Ovary (tissue), 9 donors: ENCODE data around the gene BICDL2. TPM values are rescaled to one million over a fixed set of nuclear protein-coding genes. Genes with fewer than 3 reads are reported as not detected.

Source experiments
- DNase-seq, 5 donors: peaks; one replicate each; pipeline ENCODE4 v3.0.0-alpha.2; 2019 to 2020
- H3K27ac ChIP-seq, 2 donors: fragments of 200-600 bp; one replicate each; pipeline versions ENCODE4 v1.5.1 to v1.8.0; 2019 to 2022
- H3K27me3 ChIP-seq: fragments of 200-600 bp; one replicate; pipeline ENCODE4 v1.8.0; 2022
- H3K36me3 ChIP-seq: fragments of 200-600 bp; sonication (generic); one replicate; pipeline ENCODE4 v1.5.1; 2019
- H3K4me1 ChIP-seq: one replicate; pipeline ENCODE4 v1.8.1; 2013; ENCODE audit warnings: mild to moderate bottlenecking, moderate library complexity; ENCODE audit not compliant: insufficient read depth
- H3K4me3 ChIP-seq: fragments of 200-600 bp; sonication (generic); one replicate; pipeline ENCODE4 v1.5.1; 2017
- H3K9me3 ChIP-seq, 2 donors: fragments of 200-600 bp in 1 of 2; sonication (generic) in 1 of 2; one replicate each; pipeline versions ENCODE4 v1.5.1 to v1.8.1; 2013 to 2019; ENCODE audit warnings: mild to moderate bottlenecking in 1 of 2, moderate library complexity in 1 of 2
- EP300 ChIP-seq: sonication (generic); formaldehyde crosslinking; IDR thresholded peaks from one replicate; pipeline ENCODE4 v1.6.1; 2017; ENCODE audit warnings: antibody characterized with exemption
- POLR2A ChIP-seq: fragments of 450-650 bp; IDR thresholded peaks from one replicate; pipeline ENCODE4 v1.6.1; 2017; ENCODE audit warnings: antibody characterized with exemption, mild to moderate bottlenecking, moderate library complexity
- WGBS, 3 donors: extraction: QIAGEN DNeasy Blood & Tissue Kit in 1 of 3; methylation state at CpG; one replicate each; pipeline versions ENCODE4 v1.1.5 to v1.1.7; 2013 to 2017; 5-methylcytosine and 5-hydroxymethylcytosine counted together
- intact Hi-C, 4 donors: fragments of 100-400 bp; cut with DNase I; formaldehyde crosslinking; loops; one replicate each; pipeline versions ENCODE4 v1.11.0 to v1.15.1; 2022 to 2023
- polyA plus RNA-seq, 2 donors: library from polyadenylated mRNA; stranded (reverse); fragments of 200-250 nt in 1 of 2; fragments of 350-450 nt in 1 of 2; fragmentation: Illumina TruSeq in 1 of 2; extraction: RNeasy Lipid Tissue Mini Kit (QIAGEN cat#74804) in 1 of 2; gene quantifications; one replicate each; pipeline ENCODE4 v1.2.3, GENCODE V29; 2013 to 2014
- total RNA-seq, 7 donors: library from RNA; depleted of rRNA in 2 of 7; stranded (reverse); fragments of >200 nt in 2 of 7; fragmentation: NEBNext Ultra II Directional in 3 of 7; extraction: Animal tissue kit (Norgen Biotek cat#: 25700) in 3 of 7; gene quantifications; one replicate each; pipeline versions ENCODE4 v1.1.0 to v1.2.4, GENCODE V29; 2016 to 2023
- TF ChIP-seq, protein P1 (sequence below), 3 donors: fragments of 450-650 bp in 2 of 3; fragments of 200-600 bp in 1 of 3; IDR thresholded peaks; one replicate each; pipeline versions ENCODE4 v1.5.1 to v1.8.0; 2016 to 2022; ENCODE audit warnings: antibody characterized with exemption in 3 of 3, mild to moderate bottlenecking in 1 of 3
- donor health status: DM: no; HTN: no; CAD: no; lungs with moderate emphysema.
- donor health status: DM: no; HTN: no; CAD: no.
- donor health status: Bipolar disorder and iron deficiency.
- donor health status: DM: yes; HTN: yes; CAD: no.
- donor health status: DM: no; HTN: no; CAD: no.
- donor health status: DM: yes; HTN: yes; CAD: no.

The BICDL2 gene
- total and polyA plus RNA-seq, 9 donors, result 0.02 to 21.9 (median 1.3) TPM; not detected in 3

GRCh38 chr16:3063625-3064386 lies 27.1 kb upstream of the BICDL2 start:
- no peak for DNase-seq
- 94 to 96% (median 95%) methylated on average over 8 of the region's 8 CpGs for WGBS, 3 donors
- Histone ChIP-seq H3K27ac (no peak overlapping the region), H3K9me3 (no peaks in the 10 kb centered on the region), H3K4me3 (no peak overlapping the region), H3K36me3 (no peaks in the 10 kb centered on the region), H3K4me1 (peaks cover 15% of the 10 kb centered on the region), H3K27me3 (no peaks in the 10 kb centered on the region)
- intact Hi-C loops, result no loop called here
- TF ChIP-seq EP300, result no peak
- no peak for TF ChIP-seq POLR2A
- TF ChIP-seq, protein P1, sequence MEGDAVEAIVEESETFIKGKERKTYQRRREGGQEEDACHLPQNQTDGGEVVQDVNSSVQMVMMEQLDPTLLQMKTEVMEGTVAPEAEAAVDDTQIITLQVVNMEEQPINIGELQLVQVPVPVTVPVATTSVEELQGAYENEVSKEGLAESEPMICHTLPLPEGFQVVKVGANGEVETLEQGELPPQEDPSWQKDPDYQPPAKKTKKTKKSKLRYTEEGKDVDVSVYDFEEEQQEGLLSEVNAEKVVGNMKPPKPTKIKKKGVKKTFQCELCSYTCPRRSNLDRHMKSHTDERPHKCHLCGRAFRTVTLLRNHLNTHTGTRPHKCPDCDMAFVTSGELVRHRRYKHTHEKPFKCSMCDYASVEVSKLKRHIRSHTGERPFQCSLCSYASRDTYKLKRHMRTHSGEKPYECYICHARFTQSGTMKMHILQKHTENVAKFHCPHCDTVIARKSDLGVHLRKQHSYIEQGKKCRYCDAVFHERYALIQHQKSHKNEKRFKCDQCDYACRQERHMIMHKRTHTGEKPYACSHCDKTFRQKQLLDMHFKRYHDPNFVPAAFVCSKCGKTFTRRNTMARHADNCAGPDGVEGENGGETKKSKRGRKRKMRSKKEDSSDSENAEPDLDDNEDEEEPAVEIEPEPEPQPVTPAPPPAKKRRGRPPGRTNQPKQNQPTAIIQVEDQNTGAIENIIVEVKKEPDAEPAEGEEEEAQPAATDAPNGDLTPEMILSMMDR (IDR thresholded peaks at IDR 0.05), result no peak

GRCh38 chr16:3062553-3062952 lies 25.8 kb upstream of the BICDL2 start:
- intact Hi-C loops, result no loop called here
- TF ChIP-seq EP300 (no peak), POLR2A (no peak)
- TF ChIP-seq, protein P1 (IDR thresholded peaks at IDR 0.05), result no peak
- Histone ChIP-seq H3K4me3 (no peak overlapping the region), H3K27ac (no peak overlapping the region), H3K36me3 (no peaks in the 10 kb centered on the region), H3K9me3 (no peaks in the 10 kb centered on the region), H3K27me3 (no peaks in the 10 kb centered on the region), H3K4me1 (peaks cover 17% of the 10 kb centered on the region)
- 86 to 88% (median 87%) methylated on average over 6 of the region's 6 CpGs for WGBS, 3 donors
- no peak for DNase-seq

DNA sequence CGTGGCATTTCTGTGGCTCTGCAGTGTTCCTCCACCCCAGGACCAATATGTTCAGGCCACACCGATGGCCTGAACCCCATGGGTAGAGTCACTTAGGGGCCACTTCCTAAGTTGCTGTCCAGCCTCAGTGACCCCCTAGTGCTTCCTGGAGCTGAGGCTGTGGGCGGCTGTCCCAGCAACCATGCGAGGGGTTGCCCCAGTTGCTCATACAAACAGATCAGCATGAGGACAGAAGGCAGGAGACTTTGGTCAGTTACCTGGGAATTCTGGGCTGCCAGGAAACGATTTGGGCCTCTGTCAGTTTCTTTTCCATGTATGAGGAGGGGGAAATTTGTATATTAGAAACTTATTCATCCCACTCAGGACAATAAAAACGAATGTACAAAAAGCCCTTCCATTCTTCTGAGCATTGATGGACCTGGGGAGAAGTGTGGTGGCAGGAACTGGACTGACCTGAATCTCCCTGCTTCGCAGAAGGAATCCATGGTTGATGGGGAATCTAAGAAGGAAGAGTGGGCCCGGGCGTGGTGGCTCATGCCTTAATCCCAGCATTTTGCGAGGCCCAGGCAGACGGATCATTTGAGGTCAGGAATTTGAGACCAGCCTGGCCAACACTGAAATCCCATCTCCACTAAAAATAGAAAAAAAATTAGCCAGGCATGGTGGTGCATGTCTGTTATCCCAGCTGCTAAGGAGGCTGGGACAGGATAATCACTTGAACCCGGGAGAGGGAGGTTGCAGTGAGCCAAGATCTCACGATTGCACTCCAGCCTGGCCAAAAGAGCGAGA lies 23.8 kb upstream of the BICDL2 start:
- TF ChIP-seq, protein P1 (IDR thresholded peaks at IDR 0.05), result no peak
- no peak for TF ChIP-seq EP300
- TF ChIP-seq POLR2A, result no peak
- intact Hi-C loops, result no loop called here
- DNase-seq, result no peak
- H3K36me3 ChIP-seq, result no peaks in the 10 kb centered on the region
- peaks cover 15% of the 10 kb centered on the region for H3K4me1 ChIP-seq
- no peaks in the 10 kb centered on the region for H3K9me3 ChIP-seq
- no peak overlapping the region for H3K4me3 ChIP-seq
- H3K27me3 ChIP-seq, result no peaks in the 10 kb centered on the region
- H3K27ac ChIP-seq, result no peak overlapping the region
- 82 to 89% (median 85%) methylated on average over 14 of the region's 14 CpGs for WGBS, 3 donors

GRCh38 chr16:3059723-3060242 lies 23.0 kb upstream of the BICDL2 start:
- Histone ChIP-seq H3K27me3 (no peaks in the 10 kb centered on the region), H3K9me3 (no peaks in the 10 kb centered on the region), H3K36me3 (no peaks in the 10 kb centered on the region), H3K4me3 (peak overlapping the region; percentile 85), H3K4me1 (peaks cover 9% of the 10 kb centered on the region), H3K27ac (no peak overlapping the region)
- intact Hi-C loops, result loop anchor here in 3 of 4 donors (5.0 to 10.0 kb wide), 2 partner anchors 105 to 108 kb away; no protein-coding TSS in a partner anchor
- no peak for TF ChIP-seq POLR2A
- TF ChIP-seq, protein P1 (IDR thresholded peaks at IDR 0.05), result no peak
- no peak for TF ChIP-seq EP300
- 62 to 67% (median 64%) methylated on average over 9 of the region's 9 CpGs for WGBS, 3 donors
- DNase-seq, result no peak
